HEK293 (cell line): ENCODE results near the gene FBRSL1.

Experiments
- CTCF ChIA-PET: fragments of 350-600 bp; formaldehyde crosslinking; extraction: SDS; loops from one replicate; lab custom pipeline; 2021; ENCODE audit warnings: antibody characterized with exemption; lab: Yijun Ruan, JAX
- POLR2A ChIA-PET: fragments of 300-600 bp; formaldehyde crosslinking; extraction: SDS; loops from one replicate; lab custom pipeline; 2020; ENCODE audit warnings: antibody characterized with exemption, inconsistent platforms; lab: Yijun Ruan, JAX
- H3K27ac ChIP-seq: fragments of 200-500 bp; sonication (Bioruptor generic); 2 replicates; pipeline ENCODE4 v1.5.1; 2014; ENCODE audit warnings: low read depth, low read length, control low read depth, inconsistent platforms; ENCODE audit errors: extremely low read depth
- H3K36me3 ChIP-seq, 2 experiments: fragments of 200-500 bp in 1 of 2; sonication (Bioruptor generic) in 1 of 2; 1 replicate in 1 of 2; 2 replicates in 1 of 2; pipeline ENCODE4 v1.5.1; 2014 to 2017; ENCODE audit warnings: inconsistent platforms in 2 of 2, low read length in 2 of 2; ENCODE audit not compliant: control insufficient read depth in 2 of 2, insufficient read depth in 1 of 2
- H3K4me1 ChIP-seq: fragments of 200-500 bp; sonication (Bioruptor generic); 2 replicates; pipeline ENCODE4 v1.5.1; 2014; ENCODE audit warnings: mild to moderate bottlenecking, low read length, inconsistent platforms; ENCODE audit not compliant: control insufficient read depth, insufficient read depth
- H3K4me3 ChIP-seq: 2 replicates; pipeline ENCODE4 v1.5.1; 2011; ENCODE audit warnings: low read depth, mild to moderate bottlenecking, control low read depth, low read length, moderate library complexity
- H3K9me3 ChIP-seq: fragments of 200-500 bp; sonication (Bioruptor generic); 2 replicates; pipeline ENCODE4 v1.5.1; 2014; ENCODE audit warnings: low read depth, low read length, inconsistent platforms; ENCODE audit not compliant: control insufficient read depth, insufficient read depth
- GLI2 ChIP-seq: fragments of 450-650 bp; formaldehyde crosslinking; IDR thresholded peaks from 2 replicates; pipeline ENCODE4; 2017; ENCODE audit warnings: missing biosample characterization, missing genetic modification characterization, low read depth, borderline replicate concordance
- GLIS1 ChIP-seq: fragments of 450-650 bp; formaldehyde crosslinking; IDR thresholded peaks from 2 replicates; pipeline ENCODE4 v1.5.1; 2016; ENCODE audit warnings: missing biosample characterization, missing genetic modification characterization
- KLF9 ChIP-seq: fragments of 450-650 bp; formaldehyde crosslinking; IDR thresholded peaks from 2 replicates; pipeline ENCODE4 v1.5.1; 2016; ENCODE audit warnings: missing biosample characterization, missing genetic modification characterization, low read depth
- MEIS1 ChIP-seq: sonication (generic); formaldehyde crosslinking; IDR thresholded peaks from 2 replicates; pipeline ENCODE4 v1.8.1; 2022; ENCODE audit warnings: missing genetic modification reagents, mild to moderate bottlenecking, borderline replicate concordance
- SP3 ChIP-seq: fragments of 450-650 bp; formaldehyde crosslinking; IDR thresholded peaks from 2 replicates; pipeline ENCODE4 v1.5.1; 2016; ENCODE audit warnings: missing biosample characterization, missing genetic modification characterization
- ZBTB20 ChIP-seq: fragments of 450-650 bp; formaldehyde crosslinking; IDR thresholded peaks from 2 replicates; pipeline ENCODE4 v1.5.1; 2016; ENCODE audit warnings: missing biosample characterization, missing genetic modification characterization
- ZNF133 ChIP-seq: fragments of 450-650 bp; formaldehyde crosslinking; IDR thresholded peaks from 2 replicates; pipeline ENCODE4 v1.5.1; 2016; ENCODE audit warnings: missing biosample characterization, missing genetic modification characterization
- ZNF169 ChIP-seq: fragments of 450-650 bp; formaldehyde crosslinking; IDR thresholded peaks from 2 replicates; pipeline ENCODE4 v1.5.1; 2016; ENCODE audit warnings: missing biosample characterization, missing genetic modification characterization
- ZNF248 ChIP-seq: fragments of 450-650 bp; formaldehyde crosslinking; IDR thresholded peaks from 2 replicates; pipeline ENCODE4 v1.5.1; 2017; ENCODE audit warnings: missing biosample characterization, missing genetic modification characterization
- ZNF311 ChIP-seq: fragments of 450-650 bp; formaldehyde crosslinking; IDR thresholded peaks from 2 replicates; pipeline ENCODE4 v1.5.1; 2017; ENCODE audit warnings: missing biosample characterization, missing genetic modification characterization, borderline replicate concordance
- ZNF473 ChIP-seq: fragments of 450-650 bp; formaldehyde crosslinking; IDR thresholded peaks from 2 replicates; pipeline ENCODE4 v1.5.1; 2017; ENCODE audit warnings: missing biosample characterization, missing genetic modification characterization
- ZNF521 ChIP-seq: fragments of 450-650 bp; formaldehyde crosslinking; IDR thresholded peaks from 2 replicates; pipeline ENCODE4 v1.5.1; 2017; ENCODE audit warnings: missing biosample characterization, mild to moderate bottlenecking, missing genetic modification characterization
- ZNF623 ChIP-seq: fragments of 450-650 bp; formaldehyde crosslinking; IDR thresholded peaks from 2 replicates; pipeline ENCODE4 v1.5.1; 2016; ENCODE audit warnings: missing biosample characterization, missing genetic modification characterization
- ZSCAN23 ChIP-seq: fragments of 450-650 bp; formaldehyde crosslinking; IDR thresholded peaks from 2 replicates; pipeline ENCODE4 v1.5.1; 2016; ENCODE audit warnings: missing biosample characterization, missing genetic modification characterization
- TF ChIP-seq, protein P1 (sequence below): fragments of 450-650 bp; IDR thresholded peaks from 2 replicates; pipeline ENCODE4 v1.5.1; 2018; ENCODE audit warnings: missing biosample characterization, mild to moderate bottlenecking, missing genetic modification characterization
- TF ChIP-seq, protein P2 (sequence below): fragments of 450-650 bp; formaldehyde crosslinking; IDR thresholded peaks from 2 replicates; pipeline ENCODE4 v1.5.1; 2017; ENCODE audit warnings: missing biosample characterization, missing genetic modification characterization
- TF ChIP-seq, protein P3 (sequence below): fragments of 450-650 bp; IDR thresholded peaks from 2 replicates; pipeline ENCODE4 v1.5.1; 2018; ENCODE audit warnings: missing biosample characterization, missing genetic modification characterization
- TF ChIP-seq, protein P4 (sequence below): IDR thresholded peaks from 2 replicates; pipeline ENCODE4 v1.6.1; 2011; ENCODE audit warnings: mild to moderate bottlenecking, low read depth, low read length, borderline replicate concordance
- TF ChIP-seq, protein P5 (sequence below): fragments of 450-650 bp; formaldehyde crosslinking; IDR thresholded peaks from 2 replicates; pipeline ENCODE4 v1.5.1; 2016; ENCODE audit warnings: missing biosample characterization, missing genetic modification characterization

FBRSL1 gene

DNA sequence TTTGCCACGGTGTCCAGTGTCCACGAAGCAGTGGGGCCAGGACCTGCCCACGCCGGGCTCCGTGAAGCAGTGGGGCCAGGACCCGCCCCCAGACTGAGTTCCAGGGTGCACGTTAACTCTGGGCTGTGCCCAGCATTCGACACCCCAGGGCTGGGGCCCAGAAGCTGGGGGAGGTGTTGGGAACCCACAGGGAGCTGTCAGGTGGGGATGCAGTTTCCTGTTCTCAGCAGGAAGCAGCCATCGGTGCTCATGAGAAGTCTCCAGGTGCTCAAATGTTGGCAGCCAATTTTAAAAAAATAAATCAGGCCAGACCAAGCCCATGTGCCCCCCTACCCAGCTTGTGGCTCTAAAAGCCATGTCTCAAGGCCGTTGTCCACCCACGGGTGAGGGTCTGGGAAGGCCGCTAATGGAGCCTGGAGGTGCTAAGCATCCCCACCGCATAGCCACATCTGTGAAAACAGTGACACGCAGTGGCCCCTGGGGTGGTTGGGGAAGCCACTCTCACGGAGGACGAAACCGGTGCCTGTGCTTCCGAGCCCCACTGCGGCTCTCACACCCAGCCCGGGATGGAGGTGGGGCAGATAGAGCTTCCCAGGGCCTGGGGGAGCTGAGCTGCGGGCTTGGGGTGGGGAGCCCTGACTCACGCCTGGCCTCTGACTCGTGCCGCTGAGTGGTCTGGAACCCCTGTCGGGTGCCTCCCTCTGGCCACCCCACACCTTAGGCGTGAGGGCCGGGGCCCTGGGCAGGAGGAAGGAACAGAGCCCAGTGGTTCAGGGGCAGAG, 53.5 kb downstream of the FBRSL1 start:
- Histone ChIP-seq H3K4me1 (no peaks in the 10 kb centered on the region), H3K36me3 (no peaks in the 10 kb centered on the region), H3K4me3 (no peak overlapping the region), H3K27ac (no peak overlapping the region), H3K9me3 (no peaks in the 10 kb centered on the region)
- POLR2A ChIA-PET = no interaction called here
- TF ChIP-seq, protein P1, sequence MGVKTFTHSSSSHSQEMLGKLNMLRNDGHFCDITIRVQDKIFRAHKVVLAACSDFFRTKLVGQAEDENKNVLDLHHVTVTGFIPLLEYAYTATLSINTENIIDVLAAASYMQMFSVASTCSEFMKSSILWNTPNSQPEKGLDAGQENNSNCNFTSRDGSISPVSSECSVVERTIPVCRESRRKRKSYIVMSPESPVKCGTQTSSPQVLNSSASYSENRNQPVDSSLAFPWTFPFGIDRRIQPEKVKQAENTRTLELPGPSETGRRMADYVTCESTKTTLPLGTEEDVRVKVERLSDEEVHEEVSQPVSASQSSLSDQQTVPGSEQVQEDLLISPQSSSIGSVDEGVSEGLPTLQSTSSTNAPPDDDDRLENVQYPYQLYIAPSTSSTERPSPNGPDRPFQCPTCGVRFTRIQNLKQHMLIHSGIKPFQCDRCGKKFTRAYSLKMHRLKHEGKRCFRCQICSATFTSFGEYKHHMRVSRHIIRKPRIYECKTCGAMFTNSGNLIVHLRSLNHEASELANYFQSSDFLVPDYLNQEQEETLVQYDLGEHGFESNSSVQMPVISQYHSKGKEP (tag by site-specific recombination) = no peak
- TF ChIP-seq, protein P2, sequence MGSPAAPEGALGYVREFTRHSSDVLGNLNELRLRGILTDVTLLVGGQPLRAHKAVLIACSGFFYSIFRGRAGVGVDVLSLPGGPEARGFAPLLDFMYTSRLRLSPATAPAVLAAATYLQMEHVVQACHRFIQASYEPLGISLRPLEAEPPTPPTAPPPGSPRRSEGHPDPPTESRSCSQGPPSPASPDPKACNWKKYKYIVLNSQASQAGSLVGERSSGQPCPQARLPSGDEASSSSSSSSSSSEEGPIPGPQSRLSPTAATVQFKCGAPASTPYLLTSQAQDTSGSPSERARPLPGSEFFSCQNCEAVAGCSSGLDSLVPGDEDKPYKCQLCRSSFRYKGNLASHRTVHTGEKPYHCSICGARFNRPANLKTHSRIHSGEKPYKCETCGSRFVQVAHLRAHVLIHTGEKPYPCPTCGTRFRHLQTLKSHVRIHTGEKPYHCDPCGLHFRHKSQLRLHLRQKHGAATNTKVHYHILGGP (tag by site-specific recombination) = no peak
- no peak for TF ChIP-seq KLF9 (tag by site-specific recombination)
- TF ChIP-seq GLIS1 (tag by site-specific recombination) = peak; percentile 16; the same call in 1 of the 2 replicates
- TF ChIP-seq ZNF623 (tag by site-specific recombination) = no peak
- CTCF ChIA-PET = no interaction called here

DNA sequence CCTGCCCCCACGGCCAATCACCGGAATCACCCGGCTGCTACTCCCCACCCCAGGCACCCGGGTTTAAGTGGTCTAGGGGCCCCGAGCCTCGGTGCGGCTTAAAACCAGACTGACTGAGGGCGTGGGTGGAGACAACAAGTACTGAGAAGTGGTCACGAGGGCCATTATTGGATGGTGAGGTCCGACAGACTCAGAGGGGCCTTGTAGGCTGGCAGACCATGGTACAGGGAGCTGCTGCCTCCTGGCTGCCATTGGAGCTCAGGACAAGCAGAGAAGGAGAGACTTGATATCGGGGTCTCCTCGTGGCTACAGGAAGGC, 54.1 kb downstream of the FBRSL1 start:
- ChIA-PET CTCF (no interaction called here), POLR2A (no interaction called here)
- H3K4me3 ChIP-seq = no peak overlapping the region
- TF ChIP-seq GLI2 (tag by site-specific recombination) (no peak), KLF9 (tag by site-specific recombination) (no peak), MEIS1 (no peak)
- no peaks in the 10 kb centered on the region for H3K9me3 ChIP-seq
- no peaks in the 10 kb centered on the region for H3K4me1 ChIP-seq
- no peaks in the 10 kb centered on the region for H3K36me3 ChIP-seq
- no peak overlapping the region for H3K27ac ChIP-seq

DNA sequence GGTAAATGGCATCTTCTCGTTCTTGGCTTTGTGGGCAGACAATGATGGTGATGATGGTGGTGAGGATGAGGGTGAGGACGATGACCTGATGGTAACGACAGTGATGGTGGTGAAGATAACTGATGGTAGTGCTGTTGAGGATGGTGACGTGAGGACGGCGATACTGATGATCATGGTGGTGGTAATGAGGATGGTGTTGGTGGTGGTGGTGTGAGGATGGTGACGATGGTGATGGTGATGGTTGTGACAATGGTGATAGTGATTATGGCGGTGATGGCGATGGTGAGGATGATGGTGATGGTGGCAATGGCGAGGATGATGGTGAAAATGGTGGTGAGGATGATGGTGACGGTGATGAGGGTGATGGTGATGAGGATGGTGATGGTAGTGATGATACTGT, 54.5 kb downstream of the FBRSL1 start:
- Histone ChIP-seq H3K27ac (no peak overlapping the region), H3K4me1 (no peaks in the 10 kb centered on the region), H3K9me3 (no peaks in the 10 kb centered on the region), H3K4me3 (no peak overlapping the region), H3K36me3 (no peaks in the 10 kb centered on the region)
- POLR2A ChIA-PET = no interaction called here
- CTCF ChIA-PET = interaction anchor here (0.5 to 1.3 kb wide), 2 partner anchors 17 to 188 kb away, joined by 3 to 4 read pairs; no protein-coding TSS in a partner anchor
- TF ChIP-seq ZBTB20 (tag by site-specific recombination) = 0 out of 2 replicates have a peak, but pooled peaks have one; percentile 39
- TF ChIP-seq, protein P3, sequence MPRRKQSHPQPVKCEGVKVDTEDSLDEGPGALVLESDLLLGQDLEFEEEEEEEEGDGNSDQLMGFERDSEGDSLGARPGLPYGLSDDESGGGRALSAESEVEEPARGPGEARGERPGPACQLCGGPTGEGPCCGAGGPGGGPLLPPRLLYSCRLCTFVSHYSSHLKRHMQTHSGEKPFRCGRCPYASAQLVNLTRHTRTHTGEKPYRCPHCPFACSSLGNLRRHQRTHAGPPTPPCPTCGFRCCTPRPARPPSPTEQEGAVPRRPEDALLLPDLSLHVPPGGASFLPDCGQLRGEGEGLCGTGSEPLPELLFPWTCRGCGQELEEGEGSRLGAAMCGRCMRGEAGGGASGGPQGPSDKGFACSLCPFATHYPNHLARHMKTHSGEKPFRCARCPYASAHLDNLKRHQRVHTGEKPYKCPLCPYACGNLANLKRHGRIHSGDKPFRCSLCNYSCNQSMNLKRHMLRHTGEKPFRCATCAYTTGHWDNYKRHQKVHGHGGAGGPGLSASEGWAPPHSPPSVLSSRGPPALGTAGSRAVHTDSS (tag by site-specific recombination) = peak; percentile 91
- TF ChIP-seq ZNF248 = 0 out of 2 replicates have a peak, but pooled peaks have one; percentile 68
- no peak for TF ChIP-seq ZNF133
- peak; percentile 51; the same call in 1 of the 2 replicates for TF ChIP-seq ZNF473 (tag by site-specific recombination)
- TF ChIP-seq SP3 (tag by site-specific recombination) = no peak
- TF ChIP-seq, protein P4, sequence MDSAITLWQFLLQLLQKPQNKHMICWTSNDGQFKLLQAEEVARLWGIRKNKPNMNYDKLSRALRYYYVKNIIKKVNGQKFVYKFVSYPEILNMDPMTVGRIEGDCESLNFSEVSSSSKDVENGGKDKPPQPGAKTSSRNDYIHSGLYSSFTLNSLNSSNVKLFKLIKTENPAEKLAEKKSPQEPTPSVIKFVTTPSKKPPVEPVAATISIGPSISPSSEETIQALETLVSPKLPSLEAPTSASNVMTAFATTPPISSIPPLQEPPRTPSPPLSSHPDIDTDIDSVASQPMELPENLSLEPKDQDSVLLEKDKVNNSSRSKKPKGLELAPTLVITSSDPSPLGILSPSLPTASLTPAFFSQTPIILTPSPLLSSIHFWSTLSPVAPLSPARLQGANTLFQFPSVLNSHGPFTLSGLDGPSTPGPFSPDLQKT = no peak
- TF ChIP-seq ZNF311 (tag by site-specific recombination) = peak; percentile 59; the same call in 1 of the 2 replicates
- 0 out of 2 replicates have a peak, but pooled peaks have one; percentile 35 for TF ChIP-seq ZNF521 (tag by site-specific recombination)
- TF ChIP-seq ZNF169 (tag by site-specific recombination) = peak; percentile 69; the same call in 1 of the 2 replicates
- TF ChIP-seq, protein P5, sequence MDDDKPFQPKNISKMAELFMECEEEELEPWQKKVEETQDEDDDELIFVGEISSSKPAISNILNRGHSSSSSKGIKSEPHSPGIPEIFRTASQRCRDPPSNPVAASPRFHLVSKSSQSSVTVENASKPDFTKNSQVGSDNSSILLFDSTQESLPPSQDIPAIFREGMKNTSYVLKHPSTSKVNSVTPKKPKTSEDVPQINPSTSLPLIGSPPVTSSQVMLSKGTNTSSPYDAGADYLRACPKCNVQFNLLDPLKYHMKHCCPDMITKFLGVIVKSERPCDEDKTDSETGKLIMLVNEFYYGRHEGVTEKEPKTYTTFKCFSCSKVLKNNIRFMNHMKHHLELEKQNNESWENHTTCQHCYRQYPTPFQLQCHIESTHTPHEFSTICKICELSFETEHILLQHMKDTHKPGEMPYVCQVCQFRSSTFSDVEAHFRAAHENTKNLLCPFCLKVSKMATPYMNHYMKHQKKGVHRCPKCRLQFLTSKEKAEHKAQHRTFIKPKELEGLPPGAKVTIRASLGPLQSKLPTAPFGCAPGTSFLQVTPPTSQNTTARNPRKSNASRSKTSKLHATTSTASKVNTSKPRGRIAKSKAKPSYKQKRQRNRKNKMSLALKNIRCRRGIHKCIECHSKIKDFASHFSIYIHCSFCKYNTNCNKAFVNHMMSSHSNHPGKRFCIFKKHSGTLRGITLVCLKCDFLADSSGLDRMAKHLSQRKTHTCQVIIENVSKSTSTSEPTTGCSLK (tag by site-specific recombination) = peak; percentile 48; the same call in 1 of the 2 replicates
- TF ChIP-seq ZSCAN23 (tag by site-specific recombination) = no peak
